ENCODE data around the gene NUAK2. TPM values are rescaled to one million over a fixed set of nuclear protein-coding genes. Genes with fewer than 3 reads are reported as not detected.

NUAK2 gene
- total RNA-seq, 2 experiments from 2014 or later = 14.9 to 15.3 TPM

GRCh38 chr1:205350691-205351141 is 29.2 kb upstream of the NUAK2 start:
- Mint-ChIP-seq H3K36me3 (ENCODE audit: low read depth) (no peaks in the 10 kb centered on the region), H3K27me3 (peaks cover 33% of the 10 kb centered on the region), H3K9me3 (no peaks in the 10 kb centered on the region), H3K4me1 (ENCODE audit: low read depth) (no peaks in the 10 kb centered on the region), H3K27ac (no peak overlapping the region), H3K4me3 (no peak overlapping the region)
- no peaks in the 10 kb centered on the region for H3K4me1 ChIP-seq (ENCODE audit: insufficient read depth, low read length)
- no peak for TF ChIP-seq CTCF (IDR thresholded peaks at IDR 0.05)
- ChIA-PET CTCF (interaction anchor here (1.6 to 3.3 kb wide), 2 partner anchors 77 to 135 kb away, joined by 3 to 11 read pairs; no protein-coding TSS in a partner anchor), POLR2A (no interaction called here)
- ATAC-seq (ENCODE audit: poor library complexity) (no peak), DNase-seq (no peak)
- intact Hi-C loops (cut with DNase I, micrococcal nuclease) = no loop called here
- H3K36me3 ChIP-seq (ENCODE audit: insufficient read depth, low read length) = no peaks in the 10 kb centered on the region
- H3K4me3 ChIP-seq (ENCODE audit: low read length) = no peak overlapping the region
- H3K27me3 ChIP-seq (ENCODE audit: control insufficient read depth in 1 of 2, insufficient read depth in 2 of 2, low read length in 2 of 2) = peaks cover 7 to 18% of the 10 kb centered on the region in 2 experiments
- H3K27ac ChIP-seq (ENCODE audit: low read depth in 1 of 2, low read length in 2 of 2) = no peak overlapping the region
- no peaks in the 10 kb centered on the region for H3K9me3 ChIP-seq (ENCODE audit: control insufficient read depth in 1 of 2, insufficient read depth in 1 of 2, low read length in 2 of 2)

GRCh38 chr1:205350124-205350523 is 28.6 kb upstream of the NUAK2 start:
- Mint-ChIP-seq H3K9me3 (no peaks in the 10 kb centered on the region), H3K4me1 (ENCODE audit: low read depth) (no peaks in the 10 kb centered on the region), H3K27ac (no peak overlapping the region), H3K27me3 (peaks cover 39% of the 10 kb centered on the region), H3K36me3 (ENCODE audit: low read depth) (no peaks in the 10 kb centered on the region), H3K4me3 (no peak overlapping the region)
- CTCF ChIA-PET = interaction anchor here (1.6 to 3.3 kb wide), 2 partner anchors 76 to 135 kb away, joined by 3 to 11 read pairs; no protein-coding TSS in a partner anchor
- Histone ChIP-seq H3K4me3 (ENCODE audit: low read length) (no peak overlapping the region), H3K27me3 (ENCODE audit: control insufficient read depth in 1 of 2, insufficient read depth in 2 of 2, low read length in 2 of 2) (peaks cover 10 to 24% of the 10 kb centered on the region in 2 experiments), H3K9me3 (ENCODE audit: control insufficient read depth in 1 of 2, insufficient read depth in 1 of 2, low read length in 2 of 2) (no peaks in the 10 kb centered on the region), H3K36me3 (ENCODE audit: insufficient read depth, low read length) (no peaks in the 10 kb centered on the region), H3K4me1 (ENCODE audit: insufficient read depth, low read length) (no peaks in the 10 kb centered on the region), H3K27ac (ENCODE audit: low read depth in 1 of 2, low read length in 2 of 2) (no peak overlapping the region)
- no peak for TF ChIP-seq CTCF (IDR thresholded peaks at IDR 0.05)
- intact Hi-C loops (cut with DNase I, micrococcal nuclease) = no loop called here
- DNase-seq (no peak), ATAC-seq (ENCODE audit: poor library complexity) (no peak)
- POLR2A ChIA-PET = no interaction called here

GRCh38 chr1:205348554-205349487 is 27.3 kb upstream of the NUAK2 start:
- Mint-ChIP-seq H3K9me3 (no peaks in the 10 kb centered on the region), H3K4me1 (ENCODE audit: low read depth) (peaks cover 9% of the 10 kb centered on the region), H3K4me3 (no peak overlapping the region), H3K27me3 (peaks cover 44% of the 10 kb centered on the region), H3K27ac (no peak overlapping the region), H3K36me3 (ENCODE audit: low read depth) (no peaks in the 10 kb centered on the region)
- intact Hi-C loops (cut with DNase I, micrococcal nuclease) = loop anchor here in 1 of 2 experiments (10.0 kb wide), 1 partner anchor 306 kb away; no protein-coding TSS in a partner anchor
- DNase-seq (no peak), ATAC-seq (ENCODE audit: poor library complexity) (no peak)
- ChIA-PET POLR2A (no interaction called here), CTCF (interaction anchor here (1.3 to 3.3 kb wide), 3 partner anchors 75 to 175 kb away, joined by 4 to 11 read pairs (median 7); no protein-coding TSS in a partner anchor)
- Histone ChIP-seq H3K9me3 (ENCODE audit: control insufficient read depth in 1 of 2, insufficient read depth in 1 of 2, low read length in 2 of 2) (no peaks in the 10 kb centered on the region), H3K27me3 (ENCODE audit: control insufficient read depth in 1 of 2, insufficient read depth in 2 of 2, low read length in 2 of 2) (peaks cover 20 to 36% of the 10 kb centered on the region in 2 experiments), H3K4me1 (ENCODE audit: insufficient read depth, low read length) (peaks cover 11% of the 10 kb centered on the region), H3K4me3 (ENCODE audit: low read length) (no peak overlapping the region), H3K27ac (ENCODE audit: low read depth in 1 of 2, low read length in 2 of 2) (no peak overlapping the region), H3K36me3 (ENCODE audit: insufficient read depth, low read length) (no peaks in the 10 kb centered on the region)
- TF ChIP-seq CTCF (IDR thresholded peaks at IDR 0.05) = no peak
